ENCODE measurements around the gene SLC39A12.

The SLC39A12 gene

GRCh38 chr10:18021725-18022480, 70.2 kb downstream of the SLC39A12 start:
- no peak for DNase-seq (ENCODE audit: extremely low read depth, insufficient read length)
- H3K4me3 ChIP-seq (replicated peaks; ENCODE audit: low read depth, low read length) = no peak overlapping the region
- no peaks in the 10 kb centered on the region for H3K36me3 ChIP-seq (ENCODE audit: control insufficient read depth, insufficient read depth, low read length)
- TF ChIP-seq CTCF (IDR thresholded peaks at IDR 0.05; ENCODE audit: insufficient read depth, low read length, poor library complexity, severe bottlenecking) = no peak
- H3K27me3 ChIP-seq (replicated peaks; ENCODE audit: control insufficient read depth, insufficient read depth, low read length) = no peaks in the 10 kb centered on the region

GRCh38 chr10:18043148-18044006, 91.7 kb downstream of the SLC39A12 start:
- no peak for TF ChIP-seq CTCF (IDR thresholded peaks at IDR 0.05; ENCODE audit: insufficient read depth, low read length, poor library complexity, severe bottlenecking)
- Histone ChIP-seq H3K36me3 (ENCODE audit: control insufficient read depth, insufficient read depth, low read length) (no peaks in the 10 kb centered on the region), H3K4me3 (replicated peaks; ENCODE audit: low read depth, low read length) (no peak overlapping the region), H3K27me3 (replicated peaks; ENCODE audit: control insufficient read depth, insufficient read depth, low read length) (no peaks in the 10 kb centered on the region)
- DNase-seq (ENCODE audit: extremely low read depth, insufficient read length) = no peak

GRCh38 chr10:18044976-18045720, 93.4 kb downstream of the SLC39A12 start:
- Histone ChIP-seq H3K36me3 (ENCODE audit: control insufficient read depth, insufficient read depth, low read length) (no peaks in the 10 kb centered on the region), H3K4me3 (replicated peaks; ENCODE audit: low read depth, low read length) (no peak overlapping the region), H3K27me3 (replicated peaks; ENCODE audit: control insufficient read depth, insufficient read depth, low read length) (no peaks in the 10 kb centered on the region)
- peak; percentile 14 for DNase-seq (ENCODE audit: extremely low read depth, insufficient read length)
- TF ChIP-seq CTCF (IDR thresholded peaks at IDR 0.05; ENCODE audit: insufficient read depth, low read length, poor library complexity, severe bottlenecking) = no peak

- no peak for DNase-seq (ENCODE audit: extremely low read depth, insufficient read length)
- H3K4me3 ChIP-seq (replicated peaks; ENCODE audit: low read depth, low read length) = no peak overlapping the region
- H3K27me3 ChIP-seq (replicated peaks; ENCODE audit: control insufficient read depth, insufficient read depth, low read length) = no peaks in the 10 kb centered on the region
- H3K36me3 ChIP-seq (ENCODE audit: control insufficient read depth, insufficient read depth, low read length) = no peaks in the 10 kb centered on the region
- TF ChIP-seq CTCF (IDR thresholded peaks at IDR 0.05; ENCODE audit: insufficient read depth, low read length, poor library complexity, severe bottlenecking) = no peak
Observed at GRCh38 chr10:18056583-18056982, 104.9 kb downstream of the SLC39A12 start.

- Histone ChIP-seq H3K27me3 (replicated peaks; ENCODE audit: control insufficient read depth, insufficient read depth, low read length) (no peaks in the 10 kb centered on the region), H3K4me3 (replicated peaks; ENCODE audit: low read depth, low read length) (no peak overlapping the region), H3K36me3 (ENCODE audit: control insufficient read depth, insufficient read depth, low read length) (no peaks in the 10 kb centered on the region)
- TF ChIP-seq CTCF (IDR thresholded peaks at IDR 0.05; ENCODE audit: insufficient read depth, low read length, poor library complexity, severe bottlenecking) = no peak
- no peak for DNase-seq (ENCODE audit: extremely low read depth, insufficient read length)
Observed at GRCh38 chr10:18059826-18060559, 108.3 kb downstream of the SLC39A12 start.
